ENCODE measurements around the gene AMIGO3. TPM values are rescaled to one million over a fixed set of nuclear protein-coding genes. Genes with fewer than 3 reads are reported as not detected.

AMIGO3 gene
- polyA plus RNA-seq, 12 donors, result 1.2 to 6.1 (median 2.3) TPM; not detected in 1

- no peak for DNase-seq
These were observed 7.9 kb upstream of the AMIGO3 start for GRCh38 chr3:49727154-49727923.

GRCh38 chr3:49725906-49726681, 6.6 kb upstream of the AMIGO3 start:
- DNase-seq, result no peak

- DNase-seq, result no peak
These were observed 5.1 kb upstream of the AMIGO3 start for GRCh38 chr3:49724586-49724985.

GRCh38 chr3:49723628-49724551, 4.4 kb upstream of the AMIGO3 start, which contains the start of gene GMPPB:
Gene GMPPB (minus strand): TSS chr3:49723951. CDS start chr3:49723726, 225 bp downstream.
- peak; percentile 98 for DNase-seq

- DNase-seq, result no peak
These were observed 3.8 kb upstream of the AMIGO3 start for GRCh38 chr3:49723296-49723627.

- no peak for DNase-seq
These were observed 3.4 kb upstream of the AMIGO3 start for GRCh38 chr3:49722896-49723295.

- DNase-seq, result no peak
These were observed 2.7 kb upstream of the AMIGO3 start for GRCh38 chr3:49721896-49722781.

- no peak for DNase-seq
These were observed 2.1 kb upstream of the AMIGO3 start for GRCh38 chr3:49721596-49721895.

GRCh38 chr3:49720855-49721595, 1.5 kb upstream of the AMIGO3 start:
- DNase-seq, result no peak

- DNase-seq, result no peak
These were observed 648 bp downstream of the AMIGO3 start for GRCh38 chr3:49718858-49719213.

GRCh38 chr3:49717959-49718857, 1.3 kb downstream of the AMIGO3 start:
- no peak for DNase-seq

GRCh38 chr3:49717211-49717958, 2.1 kb downstream of the AMIGO3 start:
- no peak for DNase-seq

- DNase-seq, result no peak
These were observed 2.7 kb downstream of the AMIGO3 start for GRCh38 chr3:49716691-49717210.

- DNase-seq, result no peak
These were observed 3.3 kb downstream of the AMIGO3 start for GRCh38 chr3:49716169-49716568.

GRCh38 chr3:49715611-49716121, 3.8 kb downstream of the AMIGO3 start:
- DNase-seq, result no peak

- DNase-seq, result no peak
These were observed 4.5 kb downstream of the AMIGO3 start for GRCh38 chr3:49714728-49715550.

Data from muscle of arm (tissue), 12 donors.